Activated CD8-positive, alpha-beta memory T cell treated with anti-CD3 and anti-CD28 coated beads, Interleukin-2, amount 50 U/mL, for 24 hours (primary cell): ENCODE results near the gene RPS26.

Experiments
- DNase-seq: peaks from one replicate; pipeline ENCODE4 v3.0.0-alpha.2; 2020; ENCODE audit errors: extremely low read depth

The RPS26 gene

GRCh38 chr12:56078931-56079722, 37.4 kb downstream of the RPS26 start:
- DNase-seq, result no peak

GRCh38 chr12:56079723-56080555, 38.2 kb downstream of the RPS26 start, which contains the start of gene ERBB3:
ERBB3 (plus strand) TSS chr12:56080165; CDS start chr12:56080301, 136 bp downstream.
- peak; percentile 27 for DNase-seq

DNA sequence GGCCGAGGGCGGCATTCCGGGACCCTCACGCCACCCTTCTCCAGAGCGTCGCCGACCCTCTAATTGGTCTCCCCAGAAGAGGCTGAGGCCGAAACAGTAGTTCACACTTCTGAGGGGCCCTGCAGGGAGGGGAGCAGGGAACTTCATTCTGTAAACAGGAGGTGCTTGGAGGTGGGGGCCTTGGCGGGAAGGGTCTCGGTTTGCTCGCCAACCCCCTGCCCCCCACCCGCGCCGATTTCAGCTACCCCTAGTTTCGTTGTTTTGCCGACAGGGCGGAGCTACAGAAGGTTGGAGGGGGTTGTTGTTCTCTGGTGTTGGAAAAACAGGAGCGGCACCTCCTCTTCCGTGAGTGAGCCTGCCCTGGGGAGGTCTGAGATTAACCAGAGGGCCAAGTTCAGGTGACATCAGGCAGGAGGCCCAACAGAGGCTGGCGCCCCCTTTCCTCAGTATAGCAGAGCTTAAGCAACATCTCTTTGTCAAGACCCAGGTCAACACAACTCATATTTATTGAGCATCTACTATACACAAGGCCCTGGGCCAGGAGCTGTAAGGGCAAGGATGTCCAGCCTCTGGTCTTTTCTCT, 38.9 kb downstream of the RPS26 start:
- DNase-seq, result no peak

GRCh38 chr12:56081393-56082347, 40.0 kb downstream of the RPS26 start:
- DNase-seq, result no peak

- DNase-seq, result no peak
Observed at GRCh38 chr12:56082382-56082781, 40.7 kb downstream of the RPS26 start.

GRCh38 chr12:56082967-56083366, 41.2 kb downstream of the RPS26 start:
- no peak for DNase-seq

DNA sequence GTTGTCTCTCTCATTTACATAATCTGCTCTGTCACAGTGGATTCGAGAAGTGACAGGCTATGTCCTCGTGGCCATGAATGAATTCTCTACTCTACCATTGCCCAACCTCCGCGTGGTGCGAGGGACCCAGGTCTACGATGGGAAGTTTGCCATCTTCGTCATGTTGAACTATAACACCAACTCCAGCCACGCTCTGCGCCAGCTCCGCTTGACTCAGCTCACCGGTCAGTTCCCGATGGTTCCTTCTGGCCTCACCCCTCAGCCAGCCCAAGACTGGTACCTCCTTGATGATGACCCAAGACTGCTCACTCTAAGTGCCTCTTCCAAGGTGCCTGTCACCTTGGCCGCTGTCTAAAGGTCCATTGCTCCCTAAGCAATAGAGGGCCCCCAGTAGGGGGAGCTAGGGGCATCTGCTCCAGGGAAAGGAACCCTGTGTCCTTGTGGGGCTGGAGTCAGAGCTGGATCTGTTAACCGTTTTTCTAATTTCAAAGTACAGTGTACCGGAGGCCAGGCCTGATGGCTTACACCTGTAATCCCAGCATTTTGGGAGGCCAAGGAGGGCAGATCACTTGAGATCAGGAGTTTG, 43.3 kb downstream of the RPS26 start:
- DNase-seq, result no peak

- no peak for DNase-seq
Observed at GRCh38 chr12:56086096-56086495, 44.4 kb downstream of the RPS26 start.

GRCh38 chr12:56086608-56087007, 44.9 kb downstream of the RPS26 start:
- DNase-seq, result no peak

GRCh38 chr12:56087220-56087619, 45.5 kb downstream of the RPS26 start:
- DNase-seq, result no peak
